DND-41 (cell line): Measurements from ENCODE around the gene TFAP2A.

Experiments used
- ATAC-seq: fragments of 200-7000 bp; cut with Tn5 transposase; 3 replicates; pipeline ENCODE4 v1.9.1; 2021; ENCODE audit warnings: low read depth; ENCODE audit not compliant: insufficient read depth
- DNase-seq: peaks from one replicate; pipeline ENCODE4 v3.0.0-alpha.2; 2020
- H2AFZ ChIP-seq: 2 replicates; pipeline ENCODE4 v1.6.0; 2012; ENCODE audit warnings: low read depth, low read length
- H3K27ac ChIP-seq: 2 replicates; pipeline ENCODE4 v1.5.1; 2012; ENCODE audit warnings: low read length, inconsistent platforms
- H3K27me3 ChIP-seq: fragments of 200-600 bp; sonication (generic); 2 replicates; pipeline ENCODE4 v1.6.0; 2012; ENCODE audit warnings: low read length, mild to moderate bottlenecking, inconsistent platforms; ENCODE audit not compliant: insufficient read depth, poor library complexity
- H3K36me3 ChIP-seq: 2 replicates; pipeline ENCODE4 v1.5.1; 2012; ENCODE audit warnings: low read length, inconsistent platforms; ENCODE audit not compliant: insufficient read depth
- H3K4me1 ChIP-seq: 2 replicates; pipeline ENCODE4 v1.5.1; 2012; ENCODE audit warnings: mild to moderate bottlenecking, low read length; ENCODE audit not compliant: insufficient read depth
- H3K4me2 ChIP-seq: 2 replicates; pipeline ENCODE4 v1.6.0; 2012; ENCODE audit warnings: mild to moderate bottlenecking, moderate library complexity, low read length, inconsistent platforms; ENCODE audit not compliant: insufficient read depth
- H3K4me3 ChIP-seq, 2 experiments: fragments of 200-600 bp in 1 of 2; shearing (Covaris generic) in 1 of 2; 2 replicates each; pipeline ENCODE4 v1.5.1; 2012 to 2016; ENCODE audit warnings: inconsistent platforms in 2 of 2, low read length in 2 of 2, mild to moderate bottlenecking in 2 of 2, low read depth in 1 of 2, moderate library complexity in 1 of 2
- H3K79me2 ChIP-seq: 2 replicates; pipeline ENCODE4 v1.6.0; 2012; ENCODE audit warnings: low read length, inconsistent platforms; ENCODE audit not compliant: insufficient read depth
- H3K9ac ChIP-seq: 2 replicates; pipeline ENCODE4 v1.6.0; 2012; ENCODE audit warnings: low read depth, mild to moderate bottlenecking, inconsistent platforms, low read length, moderate library complexity
- H3K9me3 ChIP-seq: 2 replicates; pipeline ENCODE4 v1.5.1; 2012; ENCODE audit warnings: low read length, moderate library complexity, mild to moderate bottlenecking, inconsistent platforms; ENCODE audit not compliant: insufficient read depth, severe bottlenecking
- H4K20me1 ChIP-seq: 2 replicates; pipeline ENCODE4 v1.6.0; 2012; ENCODE audit warnings: low read length; ENCODE audit not compliant: insufficient read depth
- EZH2 ChIP-seq: IDR thresholded peaks from 3 replicates; pipeline ENCODE4 v1.6.1; 2012; ENCODE audit warnings: borderline replicate concordance, low read depth, mild to moderate bottlenecking, moderate library complexity, low read length, inconsistent platforms; ENCODE audit not compliant: severe bottlenecking
- TF ChIP-seq, protein P1 (sequence below): IDR thresholded peaks from 2 replicates; pipeline ENCODE4 v1.5.1; 2012; ENCODE audit warnings: borderline replicate concordance, low read length, moderate library complexity, mild to moderate bottlenecking; ENCODE audit not compliant: poor library complexity, severe bottlenecking; ENCODE audit errors: extremely low read depth

TFAP2A gene

DNA sequence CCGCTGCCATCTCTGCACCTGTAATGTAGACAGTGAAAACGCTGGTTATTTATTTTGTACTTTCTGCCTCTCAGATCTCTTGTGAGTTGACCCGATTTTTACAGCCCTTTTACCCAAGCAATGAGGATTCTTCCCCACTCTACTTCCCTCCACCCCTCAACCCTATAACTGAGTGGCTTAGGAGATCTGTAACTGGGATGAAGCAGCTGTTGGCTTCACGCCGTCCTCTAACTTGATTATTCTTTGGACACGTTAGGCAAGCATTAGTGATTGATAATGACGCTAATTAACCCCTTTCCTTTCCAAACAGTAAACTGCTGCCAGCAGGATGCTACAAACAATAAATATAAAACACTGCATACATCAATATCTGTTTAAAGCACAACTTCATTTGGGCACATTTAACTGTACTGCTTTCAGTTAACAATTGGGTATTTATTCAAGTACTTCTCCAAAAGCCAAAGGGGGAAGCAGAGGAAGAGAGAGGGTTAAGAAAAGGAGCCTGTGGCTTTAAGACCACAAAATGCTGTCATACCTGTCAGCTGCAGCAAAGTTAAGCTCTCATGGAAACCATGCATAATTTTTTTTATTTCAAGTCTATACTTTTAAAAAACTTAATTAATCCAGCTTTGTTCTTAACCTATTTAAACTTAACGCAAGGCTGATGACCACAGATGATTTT, 21.2 kb downstream of the TFAP2A start:
- H3K4me2 ChIP-seq = no peak overlapping the region
- H2AFZ ChIP-seq = no peak overlapping the region
- no peaks in the 10 kb centered on the region for H4K20me1 ChIP-seq
- no peak overlapping the region for H3K4me3 ChIP-seq
- H3K9ac ChIP-seq = no peak overlapping the region
- H3K79me2 ChIP-seq = no peaks in the 10 kb centered on the region
- H3K9me3 ChIP-seq = no peaks in the 10 kb centered on the region
- H3K27ac ChIP-seq = no peak overlapping the region
- no peak for DNase-seq
- no peak for TF ChIP-seq EZH2
- TF ChIP-seq, protein P1, sequence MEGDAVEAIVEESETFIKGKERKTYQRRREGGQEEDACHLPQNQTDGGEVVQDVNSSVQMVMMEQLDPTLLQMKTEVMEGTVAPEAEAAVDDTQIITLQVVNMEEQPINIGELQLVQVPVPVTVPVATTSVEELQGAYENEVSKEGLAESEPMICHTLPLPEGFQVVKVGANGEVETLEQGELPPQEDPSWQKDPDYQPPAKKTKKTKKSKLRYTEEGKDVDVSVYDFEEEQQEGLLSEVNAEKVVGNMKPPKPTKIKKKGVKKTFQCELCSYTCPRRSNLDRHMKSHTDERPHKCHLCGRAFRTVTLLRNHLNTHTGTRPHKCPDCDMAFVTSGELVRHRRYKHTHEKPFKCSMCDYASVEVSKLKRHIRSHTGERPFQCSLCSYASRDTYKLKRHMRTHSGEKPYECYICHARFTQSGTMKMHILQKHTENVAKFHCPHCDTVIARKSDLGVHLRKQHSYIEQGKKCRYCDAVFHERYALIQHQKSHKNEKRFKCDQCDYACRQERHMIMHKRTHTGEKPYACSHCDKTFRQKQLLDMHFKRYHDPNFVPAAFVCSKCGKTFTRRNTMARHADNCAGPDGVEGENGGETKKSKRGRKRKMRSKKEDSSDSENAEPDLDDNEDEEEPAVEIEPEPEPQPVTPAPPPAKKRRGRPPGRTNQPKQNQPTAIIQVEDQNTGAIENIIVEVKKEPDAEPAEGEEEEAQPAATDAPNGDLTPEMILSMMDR = no peak
- no peaks in the 10 kb centered on the region for H3K36me3 ChIP-seq
- ATAC-seq = no peak
- H3K4me1 ChIP-seq = no peaks in the 10 kb centered on the region
- H3K27me3 ChIP-seq = peaks cover 12% of the 10 kb centered on the region

DNA sequence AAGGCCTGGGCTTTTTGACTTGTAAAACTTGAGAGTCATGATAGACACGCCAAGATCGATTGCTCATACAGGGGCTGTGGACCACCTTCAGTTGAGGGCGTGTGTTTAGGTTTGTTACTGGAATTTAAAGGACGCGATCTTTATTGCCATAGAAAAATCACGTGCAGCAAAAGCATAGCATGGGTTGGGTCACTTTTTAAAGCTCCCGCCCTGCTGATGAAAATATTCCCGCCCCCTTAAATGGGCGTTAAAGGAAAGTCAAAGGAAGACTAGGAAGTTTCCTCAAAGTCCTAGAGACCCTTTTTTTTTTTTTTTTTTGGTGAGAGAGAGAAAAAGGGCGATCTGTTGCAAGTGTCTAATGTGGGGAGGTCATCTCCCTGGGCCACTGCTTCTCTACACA, 23.1 kb downstream of the TFAP2A start:
- Histone ChIP-seq H2AFZ (no peak overlapping the region), H3K9me3 (no peaks in the 10 kb centered on the region), H3K4me1 (no peaks in the 10 kb centered on the region), H4K20me1 (no peaks in the 10 kb centered on the region), H3K4me2 (no peak overlapping the region), H3K27me3 (peaks cover 11% of the 10 kb centered on the region), H3K4me3 (no peak overlapping the region), H3K79me2 (no peaks in the 10 kb centered on the region), H3K9ac (no peak overlapping the region), H3K36me3 (no peaks in the 10 kb centered on the region), H3K27ac (no peak overlapping the region)
- no peak for TF ChIP-seq EZH2
- TF ChIP-seq, protein P1 = no peak
- DNase-seq = no peak
- ATAC-seq = no peak

DNA sequence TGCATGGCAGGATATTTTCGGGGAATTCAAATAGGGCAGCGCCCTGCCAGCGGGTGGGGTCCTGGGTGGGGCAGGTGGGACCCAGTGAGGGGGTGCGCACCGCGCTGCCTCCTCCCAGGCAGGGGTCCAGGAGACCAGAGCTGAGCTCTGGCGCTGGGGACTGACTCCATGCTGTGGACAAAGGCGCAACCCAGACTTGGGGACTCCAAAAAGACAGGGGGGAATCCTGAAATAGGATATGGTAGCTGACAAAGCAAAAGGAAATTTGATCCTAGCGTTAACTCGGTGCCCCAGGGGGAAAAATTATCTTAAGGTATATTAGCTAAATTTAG, 23.6 kb downstream of the TFAP2A start:
- H3K4me1 ChIP-seq = no peaks in the 10 kb centered on the region
- H3K79me2 ChIP-seq = no peaks in the 10 kb centered on the region
- no peak for DNase-seq
- no peak for ATAC-seq
- peaks cover 14% of the 10 kb centered on the region for H3K27me3 ChIP-seq
- H3K27ac ChIP-seq = no peak overlapping the region
- no peaks in the 10 kb centered on the region for H3K9me3 ChIP-seq
- no peaks in the 10 kb centered on the region for H3K36me3 ChIP-seq
- no peaks in the 10 kb centered on the region for H4K20me1 ChIP-seq
- no peak overlapping the region for H3K4me2 ChIP-seq
- no peak overlapping the region for H2AFZ ChIP-seq
- no peak for TF ChIP-seq EZH2
- TF ChIP-seq, protein P1 = no peak
- H3K4me3 ChIP-seq = no peak overlapping the region
- H3K9ac ChIP-seq = no peak overlapping the region
